SK-N-SH treated with all-trans-retinoic acid at 6 μM for 48 hours (cell line): ENCODE data around the gene SEC14L5.

Source experiments
- ATAC-seq: fragments of 200-7000 bp; cut with Tn5 transposase; 3 replicates; pipeline ENCODE4 v1.9.1; 2020; ENCODE audit warnings: mild to moderate bottlenecking, moderate library complexity
- ARNTL ChIP-seq: fragments of 450-650 bp; formaldehyde crosslinking; IDR thresholded peaks from 2 replicates; pipeline ENCODE4 v1.5.0; 2020; ENCODE audit warnings: low read depth, mild to moderate bottlenecking, moderate library complexity, borderline replicate concordance
- BACH2 ChIP-seq: fragments of 250-450 bp; sonication (Bioruptor Pico); IDR thresholded peaks from 2 replicates; pipeline ENCODE4 v1.9.0; 2021; ENCODE audit warnings: mild to moderate bottlenecking, borderline replicate concordance
- CREB5 ChIP-seq: fragments of 250-450 bp; sonication (Bioruptor Pico); IDR thresholded peaks from 2 replicates; pipeline ENCODE4 v1.5.1; 2020; ENCODE audit warnings: low read depth, mild to moderate bottlenecking, moderate library complexity
- CSDC2 ChIP-seq: fragments of 250-450 bp; sonication (Bioruptor Pico); IDR thresholded peaks from 2 replicates; pipeline ENCODE4 v1.5.0; 2020; ENCODE audit warnings: mild to moderate bottlenecking, moderate library complexity
- CSRNP3 ChIP-seq: fragments of 250-450 bp; sonication (Bioruptor Pico); IDR thresholded peaks from 2 replicates; pipeline ENCODE4 v1.5.1; 2021; ENCODE audit warnings: mild to moderate bottlenecking, moderate library complexity
- ESRRG ChIP-seq: fragments of 250-450 bp; sonication (Bioruptor Pico); IDR thresholded peaks from 2 replicates; pipeline ENCODE4 v1.6.1; 2021; ENCODE audit warnings: mild to moderate bottlenecking
- ISL1 ChIP-seq: fragments of 250-450 bp; sonication (Bioruptor Pico); IDR thresholded peaks from 2 replicates; pipeline ENCODE4 v2.1.2; 2022; ENCODE audit warnings: mild to moderate bottlenecking, moderate library complexity
- OSR1 ChIP-seq: fragments of 250-450 bp; sonication (Bioruptor Pico); IDR thresholded peaks from 2 replicates; pipeline ENCODE4 v1.8.0; 2022; ENCODE audit warnings: moderate library complexity, mild to moderate bottlenecking, inconsistent platforms
- PATZ1 ChIP-seq: fragments of 250-450 bp; sonication (Bioruptor Pico); IDR thresholded peaks from 2 replicates; pipeline ENCODE4 v1.8.0; 2020; ENCODE audit warnings: mild to moderate bottlenecking, moderate library complexity, borderline replicate concordance
- RARB ChIP-seq: fragments of 250-450 bp; sonication (Bioruptor Pico); IDR thresholded peaks from 2 replicates; pipeline ENCODE4 v1.8.0; 2021; ENCODE audit warnings: mild to moderate bottlenecking, moderate library complexity
- SNAI2 ChIP-seq: fragments of 250-450 bp; sonication (Bioruptor Pico); IDR thresholded peaks from 2 replicates; pipeline ENCODE4 v1.5.0; 2020; ENCODE audit warnings: mild to moderate bottlenecking, moderate library complexity
- TOX ChIP-seq: fragments of 250-450 bp; sonication (Bioruptor Pico); IDR thresholded peaks from 2 replicates; pipeline ENCODE4 v1.8.0; 2021; ENCODE audit warnings: mild to moderate bottlenecking, moderate library complexity, borderline replicate concordance
- TSHZ2 ChIP-seq: fragments of 250-450 bp; sonication (Bioruptor Pico); IDR thresholded peaks from 2 replicates; pipeline ENCODE4 v1.5.0; 2020; ENCODE audit warnings: mild to moderate bottlenecking, moderate library complexity
- ZC3H10 ChIP-seq: fragments of 250-450 bp; sonication (Bioruptor Pico); IDR thresholded peaks from 2 replicates; pipeline ENCODE4 v1.5.1; 2021; ENCODE audit warnings: mild to moderate bottlenecking, moderate library complexity
- ZFP3 ChIP-seq: fragments of 250-450 bp; sonication (Bioruptor Pico); IDR thresholded peaks from 2 replicates; pipeline ENCODE4 v1.5.0; 2020; ENCODE audit warnings: mild to moderate bottlenecking, moderate library complexity
- ZFP30 ChIP-seq: fragments of 450-650 bp; formaldehyde crosslinking; IDR thresholded peaks from 2 replicates; pipeline ENCODE4 v1.5.0; 2022; ENCODE audit warnings: mild to moderate bottlenecking, moderate library complexity
- ZNF565 ChIP-seq: fragments of 450-650 bp; formaldehyde crosslinking; conservative IDR thresholded peaks from 2 replicates; pipeline ENCODE4 v1.5.0; 2020; ENCODE audit warnings: low read depth, mild to moderate bottlenecking, moderate library complexity
- ZNF70 ChIP-seq: fragments of 450-650 bp; formaldehyde crosslinking; IDR thresholded peaks from 2 replicates; pipeline ENCODE4 v1.5.0; 2020; ENCODE audit warnings: mild to moderate bottlenecking, moderate library complexity
- ZNF8 ChIP-seq: fragments of 450-650 bp; formaldehyde crosslinking; IDR thresholded peaks from 2 replicates; pipeline ENCODE4 v1.5.0; 2020; ENCODE audit warnings: mild to moderate bottlenecking, moderate library complexity

SEC14L5 gene

GRCh38 chr16:4918781-4919251 is 39.3 kb upstream of the SEC14L5 start:
- no peak for ATAC-seq
- TF ChIP-seq ZC3H10 (CRISPR knock-in tag), result no peak
- TF ChIP-seq CSRNP3 (CRISPR knock-in tag), result no peak
- TF ChIP-seq ZNF565 (CRISPR knock-in tag), result no peak
- TF ChIP-seq ZNF8 (CRISPR knock-in tag), result no peak
- no peak for TF ChIP-seq CREB5 (CRISPR knock-in tag)
- TF ChIP-seq ZNF70 (CRISPR knock-in tag), result no peak
- TF ChIP-seq ISL1 (CRISPR knock-in tag), result no peak
- no peak for TF ChIP-seq TSHZ2 (CRISPR knock-in tag)
- no peak for TF ChIP-seq RARB
- TF ChIP-seq BACH2 (CRISPR knock-in tag), result no peak
- no peak for TF ChIP-seq ESRRG (CRISPR knock-in tag)
- no peak for TF ChIP-seq TOX (CRISPR knock-in tag)
- TF ChIP-seq ZFP3 (CRISPR knock-in tag), result no peak
- no peak for TF ChIP-seq ARNTL (CRISPR knock-in tag)

GRCh38 chr16:4920826-4921225 is 37.3 kb upstream of the SEC14L5 start:
- TF ChIP-seq ARNTL (CRISPR knock-in tag) (no peak), PATZ1 (no peak), ZNF565 (CRISPR knock-in tag) (no peak), CSRNP3 (CRISPR knock-in tag) (no peak), OSR1 (CRISPR knock-in tag) (no peak), CSDC2 (CRISPR knock-in tag) (no peak), ZFP30 (no peak)
- TF ChIP-seq, all 23 proteins: peak for 0
- ATAC-seq, result no peak

- no peak for ATAC-seq
- TF ChIP-seq TSHZ2 (CRISPR knock-in tag), result no peak
- no peak for TF ChIP-seq CSDC2 (CRISPR knock-in tag)
- TF ChIP-seq ZC3H10 (CRISPR knock-in tag), result no peak
- TF ChIP-seq TOX (CRISPR knock-in tag), result no peak
- TF ChIP-seq CSRNP3 (CRISPR knock-in tag), result no peak
- TF ChIP-seq ARNTL (CRISPR knock-in tag), result no peak
- no peak for TF ChIP-seq SNAI2 (CRISPR knock-in tag)
- TF ChIP-seq BACH2 (CRISPR knock-in tag), result no peak
Observed at GRCh38 chr16:4922721-4923342, 35.3 kb upstream of the SEC14L5 start.
